GM18499 (cell line): ENCODE data around the gene ATXN1.

Source experiments
- ATAC-seq: cut with Tn5 transposase; IDR thresholded peaks from one replicate; pipeline ENCODE4 v1.9.1; 2021; ENCODE audit warnings: moderate number of reproducible peaks; ENCODE audit not compliant: insufficient read depth, unreplicated experiment

The ATXN1 gene

GRCh38 chr6:16361121-16361520, 400.1 kb downstream of the ATXN1 start:
- no peak for ATAC-seq

GRCh38 chr6:16360365-16360764, 400.9 kb downstream of the ATXN1 start:
- ATAC-seq = no peak

DNA sequence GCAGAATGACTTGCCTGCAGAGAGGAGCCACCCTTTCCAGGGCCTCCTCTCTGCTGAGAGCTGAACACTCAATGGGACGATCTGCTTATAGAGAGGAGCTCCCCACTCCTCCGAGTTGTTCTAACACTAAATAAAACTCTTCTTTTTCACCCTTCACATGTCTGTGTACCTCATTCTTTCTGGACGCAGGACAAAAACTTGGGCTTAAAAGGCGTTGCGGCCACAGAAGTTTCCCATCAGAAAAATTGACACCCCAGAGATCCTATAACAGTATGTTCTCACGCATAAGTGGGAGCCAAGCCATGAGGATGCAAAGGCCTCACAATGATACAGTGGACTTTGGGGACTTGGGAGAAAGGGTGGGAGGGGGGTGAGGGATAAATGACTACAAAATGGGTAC, 401.7 kb downstream of the ATXN1 start:
- no peak for ATAC-seq

- no peak for ATAC-seq
Observed at GRCh38 chr6:16358531-16359138, 402.6 kb downstream of the ATXN1 start.

DNA sequence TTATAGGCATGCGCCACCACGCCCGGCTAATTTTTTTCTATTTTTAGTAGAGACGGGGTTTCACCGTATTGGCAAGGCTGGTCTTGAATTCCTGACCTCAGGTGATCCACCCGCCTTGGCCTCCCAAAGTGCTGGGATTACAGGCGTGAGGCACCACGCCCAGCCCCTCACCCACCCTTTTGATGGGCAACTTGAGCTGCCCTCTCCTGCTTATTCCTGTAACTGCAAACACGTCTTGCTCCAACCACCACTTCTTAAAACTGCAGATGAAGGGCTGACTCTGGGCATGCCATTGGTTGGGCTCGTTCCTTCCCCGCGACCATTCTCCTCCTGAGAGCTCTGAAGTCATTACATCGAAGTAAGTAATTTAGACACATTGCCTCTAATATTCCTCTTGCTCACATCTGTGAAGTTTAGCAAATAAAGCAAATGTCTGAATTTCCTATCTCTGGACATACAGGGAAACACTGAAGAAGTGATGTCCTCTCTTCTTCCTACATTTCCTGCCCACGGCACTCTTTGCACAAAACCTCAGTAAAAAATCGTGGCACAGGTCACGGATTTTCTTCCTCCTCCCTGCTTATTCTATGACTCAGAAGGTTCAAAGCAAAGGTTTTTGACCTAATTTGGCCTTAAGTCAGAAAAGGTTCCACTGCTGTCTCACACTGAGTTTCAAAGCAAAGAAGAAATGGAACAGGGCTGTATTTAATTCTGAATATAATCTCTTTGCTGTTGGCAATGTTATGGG, 405.4 kb downstream of the ATXN1 start:
- ATAC-seq = no peak

GRCh38 chr6:16355238-16355637, 406.0 kb downstream of the ATXN1 start:
- no peak for ATAC-seq

DNA sequence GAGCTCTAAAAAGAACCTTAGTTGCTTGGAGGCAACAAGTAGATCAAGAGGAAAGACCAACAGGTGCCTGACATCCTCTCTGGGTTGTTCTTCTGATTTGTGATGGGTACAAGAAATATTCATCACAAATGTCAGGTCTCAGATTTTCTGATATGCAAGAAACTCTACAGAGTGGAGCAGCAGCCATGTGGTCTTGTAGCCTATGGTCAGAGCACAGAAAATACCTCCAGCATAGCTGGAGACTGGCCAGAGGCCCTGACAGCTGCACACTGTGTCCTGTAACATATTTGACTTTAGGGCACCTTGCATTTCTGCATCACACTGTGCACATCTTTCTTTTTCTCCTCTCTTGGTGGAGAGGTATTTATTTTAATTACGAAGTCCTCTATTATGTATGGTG, 406.6 kb downstream of the ATXN1 start:
- ATAC-seq = no peak

GRCh38 chr6:16352821-16353438, 408.3 kb downstream of the ATXN1 start:
- ATAC-seq = no peak

DNA sequence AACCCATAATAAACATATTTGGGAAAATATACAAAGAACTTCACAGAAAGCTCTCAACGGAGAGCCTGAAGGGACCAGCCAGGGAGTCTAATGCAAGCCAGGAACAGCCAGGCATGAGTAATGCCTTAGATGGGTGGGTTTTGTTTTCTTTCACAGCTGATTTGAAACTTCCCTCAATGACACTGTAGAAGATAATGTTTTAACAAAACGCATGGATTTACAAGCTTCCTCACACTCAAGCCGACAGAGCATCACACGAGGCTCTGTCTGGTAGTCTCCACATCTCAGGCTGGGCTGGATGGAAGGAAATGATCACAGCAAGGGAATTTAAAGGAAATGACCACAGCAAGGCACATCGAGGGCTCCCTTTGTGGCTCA, 409.0 kb downstream of the ATXN1 start:
- ATAC-seq = no peak

DNA sequence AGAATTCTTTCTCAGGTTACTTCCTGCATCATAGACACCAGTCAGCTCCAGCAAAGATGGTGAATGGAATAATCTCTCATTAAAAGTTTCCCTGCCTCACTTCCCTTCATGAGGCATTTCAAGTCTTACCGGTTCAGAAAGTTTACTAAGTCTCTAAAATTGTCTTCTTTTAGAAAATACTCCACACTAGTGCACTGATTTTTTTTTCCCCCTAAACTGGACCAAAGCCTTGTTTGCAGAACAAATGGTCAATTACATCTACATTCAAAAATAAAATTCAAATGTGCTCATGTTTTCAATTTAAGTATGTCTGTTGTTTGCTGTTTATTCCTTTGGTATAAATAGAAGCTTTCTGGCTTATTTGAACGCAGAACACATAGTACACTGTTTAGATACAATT, 411.7 kb downstream of the ATXN1 start:
- ATAC-seq = no peak

- ATAC-seq = no peak
Observed at GRCh38 chr6:16346831-16347230, 414.4 kb downstream of the ATXN1 start.

GRCh38 chr6:16345449-16346330, 415.6 kb downstream of the ATXN1 start:
- ATAC-seq = no peak

DNA sequence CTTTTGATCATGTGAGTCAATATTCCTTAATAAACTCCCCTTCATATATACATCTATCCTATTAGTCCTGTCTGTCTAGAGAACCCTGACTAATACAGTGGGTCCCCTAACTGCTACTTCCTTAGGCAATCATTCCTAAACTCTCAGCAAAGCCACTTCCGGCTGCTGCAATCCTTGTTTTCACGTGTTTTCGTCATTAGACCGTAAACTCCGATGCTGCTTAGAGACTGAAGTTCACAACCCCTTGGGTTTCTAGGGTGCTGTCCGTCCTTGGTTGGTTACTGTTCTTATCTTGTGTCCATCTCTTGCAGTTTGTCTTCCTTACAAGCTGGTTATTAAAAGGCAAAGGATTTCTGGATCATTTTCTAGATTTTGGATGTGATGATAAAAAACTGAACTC, 416.5 kb downstream of the ATXN1 start:
- no peak for ATAC-seq

GRCh38 chr6:16343593-16343992, 417.7 kb downstream of the ATXN1 start:
- no peak for ATAC-seq

DNA sequence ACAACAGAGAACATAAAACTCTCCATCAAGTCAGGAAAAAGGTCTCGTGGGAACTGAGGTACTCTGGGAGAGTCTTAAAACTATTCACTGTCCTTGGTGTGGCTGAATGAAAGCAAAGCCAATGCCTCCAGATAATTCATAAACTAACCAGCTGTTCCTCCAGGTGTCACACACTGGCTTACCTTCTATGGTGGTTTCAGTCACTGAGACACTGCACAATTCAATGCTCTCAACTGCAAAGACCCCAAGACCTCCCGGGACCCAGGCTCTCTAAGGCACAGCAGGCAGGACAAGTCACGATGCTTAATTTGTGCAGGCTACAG, 422.0 kb downstream of the ATXN1 start:
- ATAC-seq = no peak

DNA sequence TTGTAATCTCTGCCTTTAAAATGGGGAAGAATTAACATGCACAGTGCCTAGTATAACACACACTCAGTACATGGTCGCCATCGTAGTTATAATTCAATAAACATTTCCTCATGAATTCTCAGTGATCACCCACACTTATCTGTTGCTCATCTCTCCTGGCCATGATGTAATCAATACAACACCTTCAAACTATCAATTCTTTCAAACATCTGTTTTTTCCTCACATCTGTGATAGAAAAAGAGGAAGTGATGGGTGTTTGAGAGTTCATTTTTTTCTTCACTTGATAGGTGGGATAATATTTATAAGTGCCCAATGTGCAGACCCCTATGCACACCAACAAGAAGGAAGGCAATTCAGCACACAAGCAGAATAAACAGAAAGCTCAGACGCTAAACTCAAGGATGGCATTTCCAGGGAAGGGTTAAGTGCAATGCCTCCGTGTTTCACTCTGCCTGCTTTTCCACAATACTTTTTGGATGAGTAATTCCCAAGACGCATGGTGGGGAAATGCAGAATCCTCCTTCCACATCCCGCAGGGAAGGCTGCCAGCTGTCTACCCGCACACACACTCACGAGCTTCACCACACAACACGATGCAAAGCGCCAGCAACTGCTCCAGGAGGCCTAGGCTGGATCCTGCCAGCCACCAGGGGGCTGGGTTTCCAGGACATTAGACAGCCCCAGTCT, 422.5 kb downstream of the ATXN1 start:
- no peak for ATAC-seq

GRCh38 chr6:16337295-16337975, 423.8 kb downstream of the ATXN1 start:
- no peak for ATAC-seq

GRCh38 chr6:16336911-16337294, 424.4 kb downstream of the ATXN1 start:
- ATAC-seq = no peak

GRCh38 chr6:16336056-16336818, 425.0 kb downstream of the ATXN1 start:
- no peak for ATAC-seq
